DOHH2 (cell line): ENCODE results near the gene PRKCZ.

ENCODE experiments used
- CTCF ChIP-seq: fragments of 200-600 bp; sonication (generic); IDR thresholded peaks from one replicate; pipeline ENCODE4 v1.5.1; 2014; ENCODE audit warnings: antibody characterized with exemption, mild to moderate bottlenecking, low read depth, low read length; ENCODE audit not compliant: poor library complexity, severe bottlenecking
- EZH2phosphoT487 ChIP-seq: fragments of 200-600 bp; sonication (generic); IDR thresholded peaks from 2 replicates; pipeline ENCODE4 v1.6.1; 2017; ENCODE audit warnings: borderline replicate concordance, mild to moderate bottlenecking, antibody characterized with exemption, low read length, moderate library complexity, mixed read lengths

GRCh38 chr1:2072109-2072806 is 22.0 kb downstream of the PRKCZ start:
- TF ChIP-seq CTCF (no peak), EZH2phosphoT487 (no peak)
